ENCODE data around the gene SLC25A45. TPM values are rescaled to one million over a fixed set of nuclear protein-coding genes. Genes with fewer than 3 reads are reported as not detected.

The SLC25A45 gene
- total RNA-seq, 4 donors from 2014 or later, result 3.9 to 6.2 (median 4.7) TPM

- Histone ChIP-seq H3K4me1 (peaks cover 89% of the 10 kb centered on the region), H3K36me3 (peaks cover 19% of the 10 kb centered on the region), H3K4me3 (peak overlapping the region; percentile 74), H3K27me3 (no peaks in the 10 kb centered on the region), H3K27ac (peak overlapping the region; percentile 96), H3K9me3 (no peaks in the 10 kb centered on the region)
- no peak for DNase-seq (ENCODE audit: low spot score in 2 of 2)
- TF ChIP-seq CTCF (IDR thresholded peaks at IDR 0.05) (no peak), POLR2AphosphoS5 (IDR thresholded peaks at IDR 0.05) (no peak), POLR2A (IDR thresholded peaks at IDR 0.05) (no peak), EP300 (IDR thresholded peaks at IDR 0.05) (no peak)
- WGBS, result 87% methylated on average over 4 of the region's 4 CpGs
Measured at GRCh38 chr11:65388731-65389130, 6.3 kb upstream of the SLC25A45 start.

GRCh38 chr11:65386307-65387140, 4.1 kb upstream of the SLC25A45 start, which contains the start of gene FRMD8:
Gene FRMD8 (plus strand): TSS chr11:65386637. CDS start chr11:65387037, 400 bp downstream.
- Histone ChIP-seq H3K4me3 (peak within 1 kb of the TSS; percentile 74), H3K36me3 (no peaks in the 10 kb centered on the region), H3K27ac (peak within 1 kb of the TSS; percentile 96), H3K9me3 (no peaks in the 10 kb centered on the region), H3K27me3 (no peaks in the 10 kb centered on the region), H3K4me1 (peaks cover 95% of the 10 kb centered on the region)
- WGBS, result 0% methylated on average over 15 of the region's 76 CpGs
- TF ChIP-seq EP300 (IDR thresholded peaks at IDR 0.05) (no peak), POLR2A (IDR thresholded peaks at IDR 0.05) (peak in 1 of 2 donors; percentile 84), POLR2AphosphoS5 (IDR thresholded peaks at IDR 0.05) (peak in 2 of 3 donors; percentile 28 to 58), CTCF (IDR thresholded peaks at IDR 0.05) (no peak)
- peak; percentile 95 to 97 for DNase-seq (ENCODE audit: low spot score in 2 of 2)

GRCh38 chr11:65384301-65384889, 1.9 kb upstream of the SLC25A45 start:
- no peak for DNase-seq (ENCODE audit: low spot score in 2 of 2)
- Histone ChIP-seq H3K27ac (peak overlapping the region; percentile 96), H3K9me3 (no peaks in the 10 kb centered on the region), H3K4me3 (no peak overlapping the region), H3K27me3 (no peaks in the 10 kb centered on the region), H3K4me1 (peaks cover 89% of the 10 kb centered on the region), H3K36me3 (no peaks in the 10 kb centered on the region)
- TF ChIP-seq POLR2AphosphoS5 (IDR thresholded peaks at IDR 0.05) (no peak), EP300 (IDR thresholded peaks at IDR 0.05) (no peak), POLR2A (IDR thresholded peaks at IDR 0.05) (no peak), CTCF (IDR thresholded peaks at IDR 0.05) (no peak)
- WGBS, result 74% methylated on average over 8 of the region's 8 CpGs

GRCh38 chr11:65383778-65384177, 1.3 kb upstream of the SLC25A45 start:
- peaks cover 83% of the 10 kb centered on the region for H3K4me1 ChIP-seq
- WGBS, result 81% methylated on average over 6 of the region's 6 CpGs
- no peak overlapping the region for H3K4me3 ChIP-seq
- H3K27me3 ChIP-seq, result no peaks in the 10 kb centered on the region
- H3K36me3 ChIP-seq, result no peaks in the 10 kb centered on the region
- no peak for DNase-seq (ENCODE audit: low spot score in 2 of 2)
- H3K27ac ChIP-seq, result peak overlapping the region; percentile 96
- TF ChIP-seq POLR2A (IDR thresholded peaks at IDR 0.05), result no peak
- TF ChIP-seq EP300 (IDR thresholded peaks at IDR 0.05), result no peak
- no peak for TF ChIP-seq POLR2AphosphoS5 (IDR thresholded peaks at IDR 0.05)
- no peaks in the 10 kb centered on the region for H3K9me3 ChIP-seq

- no peak for DNase-seq (ENCODE audit: low spot score in 2 of 2)
- H3K9me3 ChIP-seq, result no peaks in the 10 kb centered on the region
- H3K36me3 ChIP-seq, result no peaks in the 10 kb centered on the region
- 3% methylated on average over 12 of the region's 12 CpGs for WGBS
- H3K27ac ChIP-seq, result peak overlapping the region; percentile 96
- TF ChIP-seq POLR2A (IDR thresholded peaks at IDR 0.05), result no peak
- TF ChIP-seq CTCF (IDR thresholded peaks at IDR 0.05), result no peak
- no peak for TF ChIP-seq POLR2AphosphoS5 (IDR thresholded peaks at IDR 0.05)
- no peak for TF ChIP-seq EP300 (IDR thresholded peaks at IDR 0.05)
- peaks cover 74% of the 10 kb centered on the region for H3K4me1 ChIP-seq
- peak overlapping the region; percentile 43 for H3K4me3 ChIP-seq
- H3K27me3 ChIP-seq, result no peaks in the 10 kb centered on the region
Measured at GRCh38 chr11:65382804-65383368, 440 bp upstream of the SLC25A45 start.

Data from suprapubic skin (tissue), 4 donors.